ENCODE results near the gene KBTBD12. TPM values are rescaled to one million over a fixed set of nuclear protein-coding genes. Genes with fewer than 3 reads are reported as not detected.

KBTBD12 gene
- total RNA-seq, 1 donor from 2014 or later: 0.29 TPM

DNA sequence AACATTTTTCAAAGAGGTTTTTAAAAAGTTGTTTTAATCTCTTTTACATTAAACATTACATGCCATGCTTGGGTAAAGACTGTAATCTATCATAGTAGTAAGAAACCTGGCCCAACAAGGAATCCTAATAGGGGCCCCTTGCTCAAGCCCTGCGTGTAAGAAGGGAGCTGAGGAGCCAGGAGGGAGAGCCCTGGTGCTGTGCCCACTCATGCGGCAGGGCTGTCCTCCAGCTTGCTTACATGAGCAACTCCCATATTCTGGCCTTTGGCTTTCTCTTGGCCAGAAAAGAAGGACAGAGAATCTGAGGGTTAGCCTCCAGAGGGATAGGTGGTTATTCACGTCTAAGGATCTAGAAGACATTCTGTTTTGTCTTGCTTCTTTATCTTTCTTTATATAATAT lies 49.8 kb downstream of the KBTBD12 start:
- peaks cover 33% of the 10 kb centered on the region for H3K27me3 Mint-ChIP-seq
- TF ChIP-seq, protein P1, sequence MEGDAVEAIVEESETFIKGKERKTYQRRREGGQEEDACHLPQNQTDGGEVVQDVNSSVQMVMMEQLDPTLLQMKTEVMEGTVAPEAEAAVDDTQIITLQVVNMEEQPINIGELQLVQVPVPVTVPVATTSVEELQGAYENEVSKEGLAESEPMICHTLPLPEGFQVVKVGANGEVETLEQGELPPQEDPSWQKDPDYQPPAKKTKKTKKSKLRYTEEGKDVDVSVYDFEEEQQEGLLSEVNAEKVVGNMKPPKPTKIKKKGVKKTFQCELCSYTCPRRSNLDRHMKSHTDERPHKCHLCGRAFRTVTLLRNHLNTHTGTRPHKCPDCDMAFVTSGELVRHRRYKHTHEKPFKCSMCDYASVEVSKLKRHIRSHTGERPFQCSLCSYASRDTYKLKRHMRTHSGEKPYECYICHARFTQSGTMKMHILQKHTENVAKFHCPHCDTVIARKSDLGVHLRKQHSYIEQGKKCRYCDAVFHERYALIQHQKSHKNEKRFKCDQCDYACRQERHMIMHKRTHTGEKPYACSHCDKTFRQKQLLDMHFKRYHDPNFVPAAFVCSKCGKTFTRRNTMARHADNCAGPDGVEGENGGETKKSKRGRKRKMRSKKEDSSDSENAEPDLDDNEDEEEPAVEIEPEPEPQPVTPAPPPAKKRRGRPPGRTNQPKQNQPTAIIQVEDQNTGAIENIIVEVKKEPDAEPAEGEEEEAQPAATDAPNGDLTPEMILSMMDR (IDR thresholded peaks at IDR 0.05; ENCODE audit: unreplicated experiment): no peak
- H3K4me3 Mint-ChIP-seq (ENCODE audit: low read depth): no peak overlapping the region
- peaks cover 8% of the 10 kb centered on the region for H3K9me3 Mint-ChIP-seq (ENCODE audit: low read depth)
- H3K4me1 Mint-ChIP-seq (ENCODE audit: low read depth): no peaks in the 10 kb centered on the region
- H3K27ac Mint-ChIP-seq: no peak overlapping the region
- no peaks in the 10 kb centered on the region for H3K36me3 Mint-ChIP-seq (ENCODE audit: insufficient read depth)
- no peak for DNase-seq (ENCODE audit: low spot score, unreplicated experiment)

DNA sequence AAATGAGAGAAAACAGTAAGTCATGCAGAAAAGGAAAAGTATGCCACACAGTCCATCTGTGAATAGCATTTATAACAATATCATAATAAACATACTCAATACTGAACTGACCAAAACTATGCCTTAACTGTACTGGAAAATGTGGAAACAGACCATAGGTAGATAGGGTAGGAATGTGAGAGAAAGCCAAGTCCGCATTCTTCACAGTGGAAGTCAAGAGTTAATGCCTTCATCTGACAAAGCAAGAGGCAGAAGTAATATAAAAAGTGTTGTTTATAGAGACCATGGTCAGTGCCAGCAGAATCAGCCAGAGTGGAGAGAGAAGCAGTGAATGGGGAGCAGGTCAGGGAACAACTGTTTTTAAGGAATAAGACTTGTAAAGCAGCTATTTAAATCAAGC lies 52.3 kb downstream of the KBTBD12 start:
- no peaks in the 10 kb centered on the region for H3K4me1 Mint-ChIP-seq (ENCODE audit: low read depth)
- TF ChIP-seq, protein P1 (IDR thresholded peaks at IDR 0.05; ENCODE audit: unreplicated experiment): no peak

DNA sequence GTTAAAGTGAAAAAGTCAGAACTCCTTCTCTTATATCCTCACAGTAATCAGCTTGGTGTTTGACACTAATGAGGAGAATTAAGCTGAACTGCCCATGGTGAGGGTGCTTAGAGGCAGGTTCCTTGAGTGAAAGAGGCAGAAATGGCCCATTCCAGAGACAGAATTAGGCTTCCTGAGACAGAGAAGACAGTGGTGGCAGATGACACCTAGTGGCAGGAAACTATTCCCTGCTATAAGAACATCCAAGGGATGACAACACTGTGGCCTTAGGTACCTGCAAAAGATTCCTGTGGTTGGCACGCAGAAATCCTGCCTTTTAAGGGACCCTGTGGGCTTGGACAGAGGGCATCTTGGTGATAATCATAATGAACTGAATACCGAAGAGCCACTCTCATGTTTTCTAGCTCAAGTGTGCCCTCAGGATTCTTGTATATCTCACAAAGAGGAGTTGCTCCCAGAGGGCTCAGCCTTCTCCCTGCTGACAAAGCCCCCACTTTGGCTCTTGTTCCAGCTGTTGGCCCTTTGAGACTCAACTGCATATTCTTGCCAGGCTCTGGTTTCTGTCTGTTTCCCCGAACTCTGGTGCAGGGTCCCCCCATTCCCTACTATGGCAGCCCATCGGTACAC lies 56.0 kb downstream of the KBTBD12 start:
- no peaks in the 10 kb centered on the region for H3K36me3 Mint-ChIP-seq (ENCODE audit: insufficient read depth)
- H3K27me3 Mint-ChIP-seq: peaks cover 65% of the 10 kb centered on the region
- H3K4me1 Mint-ChIP-seq (ENCODE audit: low read depth): no peaks in the 10 kb centered on the region
- H3K4me3 Mint-ChIP-seq (ENCODE audit: low read depth): no peak overlapping the region
- TF ChIP-seq, protein P1 (IDR thresholded peaks at IDR 0.05; ENCODE audit: unreplicated experiment): peak; percentile 51
- DNase-seq (ENCODE audit: low spot score, unreplicated experiment): no peak
- H3K27ac Mint-ChIP-seq: no peak overlapping the region
- H3K9me3 Mint-ChIP-seq (ENCODE audit: low read depth): peaks cover 4% of the 10 kb centered on the region

More for the DNA sequence above, 52.3 kb downstream of the KBTBD12 start:
- Mint-ChIP-seq H3K27me3 (peaks cover 46% of the 10 kb centered on the region), H3K36me3 (ENCODE audit: insufficient read depth) (no peaks in the 10 kb centered on the region), H3K9me3 (ENCODE audit: low read depth) (peaks cover 8% of the 10 kb centered on the region), H3K4me3 (ENCODE audit: low read depth) (no peak overlapping the region), H3K27ac (no peak overlapping the region)
- no peak for DNase-seq (ENCODE audit: low spot score, unreplicated experiment)

DNA sequence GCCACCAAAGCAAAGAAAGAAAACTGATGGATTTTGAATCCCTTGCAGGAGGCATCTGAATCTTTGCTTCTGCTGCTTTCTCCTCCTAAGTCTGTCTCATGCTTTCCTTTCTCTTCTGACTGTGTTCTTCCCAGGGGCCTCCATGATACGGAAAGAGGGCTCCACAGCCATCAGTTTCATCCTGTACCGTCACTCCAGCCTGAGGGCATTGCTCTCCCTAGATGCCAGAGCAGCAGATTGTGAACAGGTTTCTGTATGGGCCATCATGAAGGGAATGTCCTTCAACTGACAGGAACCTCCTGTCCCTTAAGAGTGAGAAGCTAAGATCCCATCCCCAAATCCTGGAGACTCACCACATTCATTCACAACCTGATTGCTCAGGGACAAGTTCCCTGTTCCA lies 59.2 kb downstream of the KBTBD12 start:
- Mint-ChIP-seq H3K4me3 (ENCODE audit: low read depth) (no peak overlapping the region), H3K4me1 (ENCODE audit: low read depth) (no peaks in the 10 kb centered on the region), H3K27ac (no peak overlapping the region), H3K36me3 (ENCODE audit: insufficient read depth) (no peaks in the 10 kb centered on the region), H3K27me3 (peaks cover 50% of the 10 kb centered on the region), H3K9me3 (ENCODE audit: low read depth) (no peaks in the 10 kb centered on the region)
- DNase-seq (ENCODE audit: low spot score, unreplicated experiment): no peak
- TF ChIP-seq, protein P1 (IDR thresholded peaks at IDR 0.05; ENCODE audit: unreplicated experiment): no peak

DNA sequence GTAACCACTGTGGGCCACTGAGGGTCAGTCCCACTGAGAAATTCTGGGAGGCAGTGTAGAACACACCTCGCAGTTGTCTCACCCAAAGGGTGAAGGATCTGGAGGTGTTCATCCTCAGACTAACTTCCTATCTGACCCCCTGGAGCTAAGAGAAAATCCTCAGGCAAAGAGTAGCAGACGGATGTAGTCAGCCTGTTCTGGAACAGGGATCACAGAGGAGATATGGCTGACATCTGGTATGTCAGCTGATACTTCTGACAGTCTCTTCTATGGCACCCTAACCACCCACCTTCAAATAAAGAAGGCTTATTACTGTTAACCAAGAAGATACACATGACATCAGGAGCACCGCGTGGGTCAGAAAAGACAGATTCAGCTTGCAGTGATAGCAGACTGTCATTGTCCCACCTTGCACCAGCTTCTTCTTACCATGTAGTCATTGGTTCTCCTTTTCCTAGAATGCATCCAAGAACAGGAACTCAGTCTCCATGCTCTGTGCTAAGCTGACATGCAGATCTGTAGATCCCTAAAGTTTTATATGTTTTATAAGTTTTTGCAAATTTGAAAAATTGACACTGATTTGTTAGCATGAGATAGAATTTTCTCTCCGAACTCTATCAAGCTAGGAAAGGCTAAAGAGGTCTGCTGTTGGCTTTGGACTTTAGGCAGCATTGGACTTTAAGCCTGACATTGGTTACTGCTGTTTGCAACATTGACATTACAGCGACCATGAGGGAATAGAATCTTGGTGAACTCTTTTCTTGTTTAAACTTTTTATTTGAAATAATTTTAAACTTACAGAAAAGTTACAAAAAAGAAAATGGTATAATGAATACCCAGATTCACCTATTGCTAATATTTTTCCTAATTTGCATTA lies 60.4 kb downstream of the KBTBD12 start:
- Mint-ChIP-seq H3K4me1 (ENCODE audit: low read depth) (no peaks in the 10 kb centered on the region), H3K27ac (no peak overlapping the region), H3K9me3 (ENCODE audit: low read depth) (no peaks in the 10 kb centered on the region), H3K4me3 (ENCODE audit: low read depth) (no peak overlapping the region), H3K27me3 (peaks cover 44% of the 10 kb centered on the region), H3K36me3 (ENCODE audit: insufficient read depth) (no peaks in the 10 kb centered on the region)
- DNase-seq (ENCODE audit: low spot score, unreplicated experiment): no peak
- TF ChIP-seq, protein P1 (IDR thresholded peaks at IDR 0.05; ENCODE audit: unreplicated experiment): no peak
